Fibroblast of villous mesenchyme (primary cell): ENCODE measurements around the gene FUOM. TPM values are rescaled to one million over a fixed set of nuclear protein-coding genes. Genes with fewer than 3 reads are reported as not detected.
"Not testable (repeated sequence)": the region's sequence is repeated elsewhere in the genome, so short reads cannot be mapped to it uniquely, and the experiment has no call there.

Source experiments
- DNase-seq: peaks from one replicate; pipeline ENCODE4 v3.0.0-alpha.2; 2010; ENCODE audit warnings: low read depth
- H3K4me3 ChIP-seq: 2 replicates; pipeline ENCODE4 v1.5.1; 2011; ENCODE audit warnings: low read depth, mild to moderate bottlenecking, low read length
- CTCF ChIP-seq: IDR thresholded peaks from 2 replicates; pipeline ENCODE4 v1.5.1; 2012; ENCODE audit warnings: low read depth, mild to moderate bottlenecking, low read length; ENCODE audit not compliant: insufficient read depth
- total RNA-seq: library from RNA; depleted of rRNA; stranded (reverse); fragments of >200 nt; gene quantifications from 2 replicates; pipeline ENCODE4 v1.2.3, GENCODE V29; 2012

Gene FUOM
- total RNA-seq, 1 donor = 7.3 TPM

- H3K4me3 ChIP-seq = no peak overlapping the region
- no peak for TF ChIP-seq CTCF
- DNase-seq = no peak
These were observed 30.6 kb upstream of the FUOM start for GRCh38 chr10:133388236-133388972.

GRCh38 chr10:133386951-133387350 lies 29.1 kb upstream of the FUOM start:
- H3K4me3 ChIP-seq, DNase-seq: not testable (repeated sequence)

- no peak for DNase-seq
- H3K4me3 ChIP-seq = no peak overlapping the region
- no peak for TF ChIP-seq CTCF
These were observed 27.4 kb upstream of the FUOM start for GRCh38 chr10:133385214-133385613.

GRCh38 chr10:133384071-133384470 lies 26.3 kb upstream of the FUOM start:
- no peak for TF ChIP-seq CTCF

GRCh38 chr10:133383551-133383950 lies 25.7 kb upstream of the FUOM start:
- no peak for TF ChIP-seq CTCF
- H3K4me3 ChIP-seq = no peak overlapping the region
- DNase-seq = no peak

More at GRCh38 chr10:133384071-133384470, 26.3 kb upstream of the FUOM start:
- no peak for DNase-seq
- H3K4me3 ChIP-seq = no peak overlapping the region

- DNase-seq = no peak
- no peak overlapping the region for H3K4me3 ChIP-seq
- no peak for TF ChIP-seq CTCF
These were observed 23.2 kb upstream of the FUOM start for GRCh38 chr10:133381036-133381435.

- DNase-seq = no peak
- TF ChIP-seq CTCF = no peak
- H3K4me3 ChIP-seq = peak overlapping the region; percentile 63
These were observed 22.2 kb upstream of the FUOM start for GRCh38 chr10:133379801-133380666.
